Astrocyte of the spinal cord (primary cell): ENCODE measurements around the gene RFWD3.
A peak's percentile ranks its signal among the peaks of the same experiment; 100 is the strongest.

Source experiments
- DNase-seq: peaks from one replicate; pipeline ENCODE4 v3.0.0; 2011; ENCODE audit warnings: low read depth, low spot score
- H3K4me3 ChIP-seq: 2 replicates; pipeline ENCODE4 v1.5.1; 2011; ENCODE audit warnings: low read depth, mild to moderate bottlenecking, low read length, moderate library complexity
- in situ Hi-C: cut with HindIII; loops from 2 replicates; pipeline ENCODE4 v1.10.0; 2017; ENCODE audit warnings: low sequenced_read_pairs
- TF ChIP-seq, protein P1 (sequence below): IDR thresholded peaks from 2 replicates; pipeline ENCODE4 v1.5.1; 2012; ENCODE audit warnings: low read depth, mild to moderate bottlenecking, low read length, inconsistent platforms

Gene RFWD3

DNA sequence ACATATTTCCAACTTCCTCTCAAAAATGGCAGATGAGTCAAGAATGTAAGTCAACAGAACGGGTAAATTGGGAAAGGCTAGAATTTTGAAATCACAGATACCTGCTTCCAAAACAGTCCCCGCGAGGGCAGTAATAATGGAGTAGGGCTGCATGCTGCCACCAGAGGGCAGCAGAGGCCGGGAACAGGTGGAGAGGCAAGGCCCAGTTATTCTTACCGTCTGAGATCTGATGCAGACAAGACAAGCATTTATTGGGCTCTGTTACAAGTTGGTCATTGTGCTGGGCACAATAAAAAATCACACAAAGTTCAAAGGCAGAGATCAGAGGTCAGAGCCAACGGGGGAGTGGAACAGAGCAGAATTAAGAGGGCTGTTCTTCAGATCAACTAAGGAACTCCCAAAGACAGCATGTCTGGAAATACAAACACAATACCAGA, 42.8 kb upstream of the RFWD3 start:
- no peak overlapping the region for H3K4me3 ChIP-seq
- in situ Hi-C loops = no loop called here
- DNase-seq = peak; percentile 74
- TF ChIP-seq, protein P1, sequence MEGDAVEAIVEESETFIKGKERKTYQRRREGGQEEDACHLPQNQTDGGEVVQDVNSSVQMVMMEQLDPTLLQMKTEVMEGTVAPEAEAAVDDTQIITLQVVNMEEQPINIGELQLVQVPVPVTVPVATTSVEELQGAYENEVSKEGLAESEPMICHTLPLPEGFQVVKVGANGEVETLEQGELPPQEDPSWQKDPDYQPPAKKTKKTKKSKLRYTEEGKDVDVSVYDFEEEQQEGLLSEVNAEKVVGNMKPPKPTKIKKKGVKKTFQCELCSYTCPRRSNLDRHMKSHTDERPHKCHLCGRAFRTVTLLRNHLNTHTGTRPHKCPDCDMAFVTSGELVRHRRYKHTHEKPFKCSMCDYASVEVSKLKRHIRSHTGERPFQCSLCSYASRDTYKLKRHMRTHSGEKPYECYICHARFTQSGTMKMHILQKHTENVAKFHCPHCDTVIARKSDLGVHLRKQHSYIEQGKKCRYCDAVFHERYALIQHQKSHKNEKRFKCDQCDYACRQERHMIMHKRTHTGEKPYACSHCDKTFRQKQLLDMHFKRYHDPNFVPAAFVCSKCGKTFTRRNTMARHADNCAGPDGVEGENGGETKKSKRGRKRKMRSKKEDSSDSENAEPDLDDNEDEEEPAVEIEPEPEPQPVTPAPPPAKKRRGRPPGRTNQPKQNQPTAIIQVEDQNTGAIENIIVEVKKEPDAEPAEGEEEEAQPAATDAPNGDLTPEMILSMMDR = peak; percentile 97

DNA sequence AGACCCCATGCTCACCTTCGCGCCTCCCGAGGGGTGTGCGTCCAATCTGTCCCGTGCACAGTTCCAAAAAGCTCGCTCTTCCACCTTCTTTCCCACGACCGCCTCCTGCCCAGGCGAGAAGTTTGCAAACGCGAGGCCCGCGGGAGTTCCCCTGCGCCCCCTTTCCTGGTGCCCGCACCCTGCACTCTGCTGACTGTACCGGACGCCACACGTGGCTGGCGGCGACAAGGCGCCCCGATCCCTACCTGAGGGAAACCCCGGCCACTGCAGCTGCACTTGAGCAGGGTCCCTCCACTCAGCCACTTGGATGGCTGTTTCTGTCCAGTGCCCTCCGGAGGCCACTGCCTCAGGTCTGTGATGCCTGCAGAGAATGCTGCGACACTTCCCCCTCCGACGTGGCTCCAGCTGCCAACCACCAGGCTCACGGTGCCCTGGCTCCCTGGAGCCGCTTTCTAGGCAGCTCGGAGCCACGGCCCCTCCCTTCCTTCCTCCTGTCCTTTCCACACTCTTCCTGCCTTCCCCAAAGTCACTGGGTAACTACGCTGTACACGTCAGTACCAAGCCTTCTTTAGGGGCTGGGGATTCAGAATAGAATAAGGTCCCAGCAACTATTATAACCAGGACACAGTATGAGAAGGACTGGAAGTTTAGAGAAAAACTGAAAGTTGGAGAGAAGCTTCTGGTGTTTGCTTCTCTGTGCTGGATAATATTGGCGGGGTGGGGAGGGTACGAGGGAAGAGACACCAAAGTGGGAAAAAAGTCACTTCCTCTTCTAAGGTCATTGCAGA, 34.0 kb upstream of the RFWD3 start, which contains the start of gene MLKL:
TSS of gene MLKL (minus strand) at position 425 of the 788 bp plus-strand sequence. CDS start 5,105 bp downstream, outside the sequence.
- peak within 1 kb of the TSS; percentile 86 for H3K4me3 ChIP-seq
- in situ Hi-C loops = no loop called here
- TF ChIP-seq, protein P1 = peak; percentile 15
- peak; percentile 55 for DNase-seq

DNA sequence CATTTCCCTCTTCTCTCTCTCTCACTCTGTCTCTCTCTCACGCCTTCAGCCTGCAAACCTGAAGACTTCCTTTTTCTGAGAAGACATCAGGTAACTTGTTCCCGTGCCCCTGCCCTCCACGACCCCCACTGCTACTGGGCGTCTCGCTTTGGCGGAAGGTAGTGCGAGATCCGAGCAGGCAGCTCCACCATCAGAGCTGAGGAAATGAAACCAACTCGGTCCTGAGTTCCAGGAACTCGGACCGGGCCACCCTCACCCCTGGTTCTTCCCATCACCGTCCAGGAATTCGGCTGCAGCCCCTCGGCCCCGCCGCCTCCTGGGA, 33.4 kb upstream of the RFWD3 start:
- peak overlapping the region; percentile 86 for H3K4me3 ChIP-seq
- in situ Hi-C loops = no loop called here
- TF ChIP-seq, protein P1 = no peak
- DNase-seq = no peak

DNA sequence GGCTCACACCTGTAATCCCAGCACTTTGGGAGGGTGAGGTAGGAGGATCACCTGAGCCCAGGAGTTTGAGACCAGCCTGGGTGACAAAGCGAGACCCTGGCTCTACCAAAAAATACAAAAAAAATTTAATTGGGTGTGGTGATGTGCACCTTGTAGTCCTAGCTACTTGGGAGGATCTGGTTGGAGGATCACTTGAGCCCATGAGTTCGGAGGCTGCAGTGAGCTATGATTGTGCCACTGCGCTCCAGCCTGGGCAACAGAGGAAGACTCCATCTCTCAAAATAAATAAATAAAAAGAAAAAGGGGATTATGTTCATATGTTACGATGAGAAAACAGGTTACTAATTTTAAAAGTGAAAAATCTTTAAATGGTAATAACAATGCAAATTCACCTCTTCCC, 33.0 kb upstream of the RFWD3 start:
- DNase-seq = no peak
- in situ Hi-C loops = no loop called here
- H3K4me3 ChIP-seq = peak overlapping the region; percentile 86
- TF ChIP-seq, protein P1 = no peak

DNA sequence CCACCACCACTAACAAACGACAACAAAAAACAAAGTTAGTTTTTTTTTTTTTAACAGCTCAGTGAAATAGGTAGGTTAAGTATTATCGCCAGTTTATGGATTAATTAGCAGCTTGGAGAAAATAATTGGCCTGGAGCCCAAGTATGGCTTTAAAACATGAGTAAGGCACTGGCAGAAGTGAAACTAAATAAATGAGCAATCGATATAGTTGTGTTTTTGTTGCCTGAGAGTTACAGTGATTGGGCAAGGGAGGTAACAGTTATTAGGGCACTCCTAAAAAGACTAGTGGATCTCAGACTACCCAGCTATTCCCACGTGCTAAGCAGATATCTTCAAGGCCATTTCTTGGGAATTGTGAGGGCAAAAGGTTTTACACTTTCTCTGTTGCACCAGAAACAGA, 31.5 kb upstream of the RFWD3 start:
- in situ Hi-C loops = no loop called here
- TF ChIP-seq, protein P1 = no peak
- H3K4me3 ChIP-seq = no peak overlapping the region
- no peak for DNase-seq

DNA sequence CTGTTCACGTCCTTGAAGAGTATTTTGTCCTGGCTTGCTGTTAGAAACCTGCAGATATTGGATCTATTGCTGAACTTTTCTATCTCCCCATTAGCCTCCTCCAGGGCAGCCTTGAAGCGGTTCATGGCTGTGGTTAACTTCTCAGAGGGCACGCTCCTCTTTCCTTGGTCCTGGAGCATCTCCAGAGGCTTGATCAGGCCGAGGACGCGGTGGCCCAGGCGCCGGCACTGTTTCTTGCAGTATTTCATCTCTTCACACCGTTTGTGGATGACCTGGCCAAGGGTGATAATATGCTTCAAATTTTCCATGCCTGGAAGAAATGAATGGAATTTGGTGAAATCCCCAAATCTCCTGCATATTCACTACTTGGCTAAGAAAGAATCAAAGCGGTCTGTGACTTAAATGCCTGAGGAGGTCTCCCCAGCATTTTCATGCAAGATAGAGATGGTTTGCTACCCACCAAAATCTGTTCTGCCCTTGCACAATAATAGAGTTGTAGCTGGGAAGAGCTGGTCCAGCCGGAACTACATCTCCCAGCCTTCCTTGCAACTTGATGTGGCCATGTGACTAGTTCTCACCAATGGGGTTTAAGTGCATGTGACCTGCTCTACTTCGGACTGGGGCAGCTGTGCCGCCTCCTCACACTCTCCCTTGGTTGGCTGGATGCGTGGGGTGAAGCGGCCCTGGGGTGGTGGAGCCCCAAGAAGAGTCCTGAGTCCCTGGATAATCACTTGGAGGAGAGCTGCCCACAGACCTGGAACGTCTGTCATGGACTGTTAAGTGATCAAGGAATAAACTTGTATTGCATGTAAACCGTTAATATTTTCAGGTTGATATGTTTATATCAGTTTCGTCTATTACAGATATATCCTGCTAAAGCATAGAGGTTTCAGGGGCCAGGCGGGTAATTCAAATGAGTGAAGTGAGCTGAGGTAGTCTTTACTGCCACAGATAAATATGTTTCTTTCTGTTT, 29.1 kb upstream of the RFWD3 start:
- DNase-seq = peak; percentile 87
- TF ChIP-seq, protein P1 = no peak
- in situ Hi-C loops = no loop called here
- peak overlapping the region; percentile 34 for H3K4me3 ChIP-seq
